ENCODE data around the gene ETV6. TPM values are rescaled to one million over a fixed set of nuclear protein-coding genes. Genes with fewer than 3 reads are reported as not detected.

Gene ETV6
- total and polyA plus RNA-seq, 8 donors = 5.1 to 31.6 (median 18.2) TPM

GRCh38 chr12:11727133-11727664 is 77.7 kb downstream of the ETV6 start:
- intact Hi-C loops (cut with DNase I) = no loop called here
- no peaks in the 10 kb centered on the region for H3K27me3 ChIP-seq
- H3K27ac ChIP-seq = peak overlapping the region in 3 of 4 donors; percentile 49 to 86 (median 79)
- ATAC-seq (no peak), DNase-seq (no peak), FAIRE-seq (no peak)
- H3K4me1 ChIP-seq = peaks cover 48 to 92% (median 71%) of the 10 kb centered on the region in 3 donors
- TF ChIP-seq CTCF (IDR thresholded peaks at IDR 0.05) = no peak
- H3K36me3 ChIP-seq = no peaks in the 10 kb centered on the region
- H3K4me3 ChIP-seq = no peak overlapping the region
- H3K9me3 ChIP-seq = no peaks in the 10 kb centered on the region
- 91 to 92% methylated on average over 12 of the region's 12 CpGs for WGBS, 2 donors

- no peaks in the 10 kb centered on the region for H3K9me3 ChIP-seq
- intact Hi-C loops (cut with DNase I) = no loop called here
- H3K36me3 ChIP-seq = no peaks in the 10 kb centered on the region
- WGBS, 2 donors = 36 to 46% methylated on average over 10 of the region's 10 CpGs
- ATAC-seq (peak in 2 of 4 donors; percentile 8 to 13), DNase-seq (no peak), FAIRE-seq (no peak)
- no peak overlapping the region for H3K4me3 ChIP-seq
- TF ChIP-seq CTCF (IDR thresholded peaks at IDR 0.05) = no peak
- peaks cover 44 to 88% (median 64%) of the 10 kb centered on the region in 3 donors for H3K4me1 ChIP-seq
- peak overlapping the region; percentile 49 to 86 (median 70) for H3K27ac ChIP-seq
- no peaks in the 10 kb centered on the region for H3K27me3 ChIP-seq
Measured at GRCh38 chr12:11728154-11728755, 78.8 kb downstream of the ETV6 start.

- Histone ChIP-seq H3K36me3 (no peaks in the 10 kb centered on the region), H3K4me1 (peaks cover 44 to 80% (median 58%) of the 10 kb centered on the region in 3 donors), H3K27ac (peak overlapping the region; percentile 49 to 86 (median 70)), H3K9me3 (no peaks in the 10 kb centered on the region), H3K4me3 (no peak overlapping the region), H3K27me3 (no peaks in the 10 kb centered on the region)
- ATAC-seq (peak; percentile 73 to 84 (median 82)), DNase-seq (peak; percentile 78 to 93 (median 90)), FAIRE-seq (no peak)
- WGBS, 2 donors = 8 to 11% methylated on average over 4 of the region's 4 CpGs
- intact Hi-C loops (cut with DNase I) = no loop called here
- TF ChIP-seq CTCF (IDR thresholded peaks at IDR 0.05) = no peak
Measured at GRCh38 chr12:11729008-11729407, 79.5 kb downstream of the ETV6 start.

- no peak for TF ChIP-seq CTCF (IDR thresholded peaks at IDR 0.05)
- intact Hi-C loops (cut with DNase I) = no loop called here
- WGBS, 2 donors = 21 to 22% methylated on average over 7 of the region's 7 CpGs
- H3K36me3 ChIP-seq = no peaks in the 10 kb centered on the region
- H3K27ac ChIP-seq = peak overlapping the region; percentile 49 to 86 (median 70)
- DNase-seq (no peak), FAIRE-seq (no peak), ATAC-seq (peak; percentile 15 to 37 (median 28))
- H3K9me3 ChIP-seq = no peaks in the 10 kb centered on the region
- no peak overlapping the region for H3K4me3 ChIP-seq
- H3K27me3 ChIP-seq = no peaks in the 10 kb centered on the region
- peaks cover 42 to 74% (median 52%) of the 10 kb centered on the region in 3 donors for H3K4me1 ChIP-seq
Measured at GRCh38 chr12:11729439-11730150, 80.1 kb downstream of the ETV6 start.
